Panc1 (cell line): ENCODE data around the gene SF3A2.

Source experiments
- CTCF ChIP-seq: fragments of 450-650 bp; IDR thresholded peaks from 2 replicates; pipeline ENCODE4 v1.5.1; 2017; ENCODE audit warnings: mild to moderate bottlenecking
- POLR2AphosphoS5 ChIP-seq: IDR thresholded peaks from 2 replicates; pipeline ENCODE4 v1.6.1; 2012; ENCODE audit warnings: mild to moderate bottlenecking, low read depth, low read length, moderate library complexity

DNA sequence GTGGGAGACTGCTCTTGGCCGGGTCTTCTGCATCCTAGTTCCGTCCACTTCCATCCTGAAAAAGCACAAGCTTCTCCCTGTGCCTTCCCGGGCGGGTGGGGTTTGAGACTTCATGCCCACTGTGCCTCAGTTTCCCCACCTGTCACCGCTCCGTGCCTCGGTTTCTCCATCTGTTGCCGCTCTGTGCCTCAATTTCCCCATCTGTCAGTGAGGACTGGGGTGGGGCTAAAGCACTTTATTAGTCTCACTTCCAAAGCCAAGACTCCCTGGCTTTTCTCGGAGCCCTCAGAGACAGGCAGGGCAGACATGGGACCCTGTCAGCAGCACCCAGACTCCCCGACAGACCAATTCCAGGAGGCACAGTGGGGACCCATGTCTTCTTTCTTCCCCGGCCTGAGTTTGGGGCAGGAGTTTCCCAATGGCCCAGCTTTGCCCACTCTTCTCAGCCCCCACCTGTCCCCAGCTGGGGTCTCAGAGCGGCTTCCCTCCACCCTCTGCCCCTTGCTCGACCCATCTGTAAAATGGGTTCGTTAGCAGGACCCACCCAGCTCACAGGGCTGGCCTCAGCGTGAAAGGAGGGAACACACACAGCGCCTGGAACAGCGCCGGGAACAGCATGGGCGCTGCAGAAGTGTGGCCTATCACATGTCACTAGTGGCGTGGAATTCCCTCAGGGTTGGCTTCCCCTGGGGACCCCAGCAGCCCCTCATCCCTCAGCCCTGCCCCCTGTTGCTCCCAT is 49.9 kb downstream of the SF3A2 start:
- TF ChIP-seq CTCF, result no peak
- TF ChIP-seq POLR2AphosphoS5, result no peak
